ENCODE data around the gene LAMA3. TPM values are rescaled to one million over a fixed set of nuclear protein-coding genes. Genes with fewer than 3 reads are reported as not detected.

The LAMA3 gene
- total and polyA plus RNA-seq, 2 of the 13 experiments (the other 11 are each of a cell fraction or from before 2014, with no cell fraction given): 0.45 to 2.2 TPM

DNA sequence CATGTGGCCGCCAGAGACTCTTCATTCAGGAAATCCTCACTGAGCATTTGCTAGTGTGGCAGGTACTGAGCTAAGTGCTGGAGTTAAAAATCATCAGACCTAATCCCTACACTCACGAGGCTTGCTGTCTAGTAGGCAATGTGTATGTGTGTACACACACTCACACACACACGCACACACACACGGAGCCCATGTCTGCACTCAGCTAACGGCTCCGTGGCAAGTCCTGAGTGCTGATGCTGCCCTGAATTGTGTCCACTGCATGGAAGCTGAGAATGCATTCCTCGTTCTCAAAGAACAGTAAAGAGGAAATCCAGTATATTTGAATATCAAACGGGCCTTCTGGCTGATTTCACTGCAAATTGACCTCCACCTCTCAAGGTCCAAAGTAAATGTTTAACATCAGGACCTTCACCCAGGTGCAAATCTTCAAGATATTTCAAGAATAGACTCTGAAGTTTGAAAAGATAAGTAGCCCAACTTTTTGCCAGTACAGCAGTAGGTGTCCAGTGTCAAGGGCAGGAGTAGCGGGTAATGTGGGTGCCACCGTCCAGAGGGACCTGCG, 189.2 kb downstream of the LAMA3 start (continued):
- TF ChIP-seq, protein P1, sequence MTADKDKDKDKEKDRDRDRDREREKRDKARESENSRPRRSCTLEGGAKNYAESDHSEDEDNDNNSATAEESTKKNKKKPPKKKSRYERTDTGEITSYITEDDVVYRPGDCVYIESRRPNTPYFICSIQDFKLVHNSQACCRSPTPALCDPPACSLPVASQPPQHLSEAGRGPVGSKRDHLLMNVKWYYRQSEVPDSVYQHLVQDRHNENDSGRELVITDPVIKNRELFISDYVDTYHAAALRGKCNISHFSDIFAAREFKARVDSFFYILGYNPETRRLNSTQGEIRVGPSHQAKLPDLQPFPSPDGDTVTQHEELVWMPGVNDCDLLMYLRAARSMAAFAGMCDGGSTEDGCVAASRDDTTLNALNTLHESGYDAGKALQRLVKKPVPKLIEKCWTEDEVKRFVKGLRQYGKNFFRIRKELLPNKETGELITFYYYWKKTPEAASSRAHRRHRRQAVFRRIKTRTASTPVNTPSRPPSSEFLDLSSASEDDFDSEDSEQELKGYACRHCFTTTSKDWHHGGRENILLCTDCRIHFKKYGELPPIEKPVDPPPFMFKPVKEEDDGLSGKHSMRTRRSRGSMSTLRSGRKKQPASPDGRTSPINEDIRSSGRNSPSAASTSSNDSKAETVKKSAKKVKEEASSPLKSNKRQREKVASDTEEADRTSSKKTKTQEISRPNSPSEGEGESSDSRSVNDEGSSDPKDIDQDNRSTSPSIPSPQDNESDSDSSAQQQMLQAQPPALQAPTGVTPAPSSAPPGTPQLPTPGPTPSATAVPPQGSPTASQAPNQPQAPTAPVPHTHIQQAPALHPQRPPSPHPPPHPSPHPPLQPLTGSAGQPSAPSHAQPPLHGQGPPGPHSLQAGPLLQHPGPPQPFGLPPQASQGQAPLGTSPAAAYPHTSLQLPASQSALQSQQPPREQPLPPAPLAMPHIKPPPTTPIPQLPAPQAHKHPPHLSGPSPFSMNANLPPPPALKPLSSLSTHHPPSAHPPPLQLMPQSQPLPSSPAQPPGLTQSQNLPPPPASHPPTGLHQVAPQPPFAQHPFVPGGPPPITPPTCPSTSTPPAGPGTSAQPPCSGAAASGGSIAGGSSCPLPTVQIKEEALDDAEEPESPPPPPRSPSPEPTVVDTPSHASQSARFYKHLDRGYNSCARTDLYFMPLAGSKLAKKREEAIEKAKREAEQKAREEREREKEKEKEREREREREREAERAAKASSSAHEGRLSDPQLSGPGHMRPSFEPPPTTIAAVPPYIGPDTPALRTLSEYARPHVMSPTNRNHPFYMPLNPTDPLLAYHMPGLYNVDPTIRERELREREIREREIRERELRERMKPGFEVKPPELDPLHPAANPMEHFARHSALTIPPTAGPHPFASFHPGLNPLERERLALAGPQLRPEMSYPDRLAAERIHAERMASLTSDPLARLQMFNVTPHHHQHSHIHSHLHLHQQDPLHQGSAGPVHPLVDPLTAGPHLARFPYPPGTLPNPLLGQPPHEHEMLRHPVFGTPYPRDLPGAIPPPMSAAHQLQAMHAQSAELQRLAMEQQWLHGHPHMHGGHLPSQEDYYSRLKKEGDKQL (CRISPR knock-in tag; IDR thresholded peaks at IDR 0.05; ENCODE audit: low read depth): no peak
- no peak for TF ChIP-seq U2AF1 (optimal IDR thresholded peaks at IDR 0.05; ENCODE audit: low read depth, low read length)
- TF ChIP-seq ZFYVE20 (CRISPR knock-in tag; IDR thresholded peaks at IDR 0.05; ENCODE audit: borderline replicate concordance, low read depth): no peak
- TF ChIP-seq MTF1 (CRISPR knock-in tag; IDR thresholded peaks at IDR 0.05): no peak
- no peak for TF ChIP-seq CENPT (CRISPR knock-in tag; IDR thresholded peaks at IDR 0.05; ENCODE audit: low read depth)
- TF ChIP-seq, protein P2, sequence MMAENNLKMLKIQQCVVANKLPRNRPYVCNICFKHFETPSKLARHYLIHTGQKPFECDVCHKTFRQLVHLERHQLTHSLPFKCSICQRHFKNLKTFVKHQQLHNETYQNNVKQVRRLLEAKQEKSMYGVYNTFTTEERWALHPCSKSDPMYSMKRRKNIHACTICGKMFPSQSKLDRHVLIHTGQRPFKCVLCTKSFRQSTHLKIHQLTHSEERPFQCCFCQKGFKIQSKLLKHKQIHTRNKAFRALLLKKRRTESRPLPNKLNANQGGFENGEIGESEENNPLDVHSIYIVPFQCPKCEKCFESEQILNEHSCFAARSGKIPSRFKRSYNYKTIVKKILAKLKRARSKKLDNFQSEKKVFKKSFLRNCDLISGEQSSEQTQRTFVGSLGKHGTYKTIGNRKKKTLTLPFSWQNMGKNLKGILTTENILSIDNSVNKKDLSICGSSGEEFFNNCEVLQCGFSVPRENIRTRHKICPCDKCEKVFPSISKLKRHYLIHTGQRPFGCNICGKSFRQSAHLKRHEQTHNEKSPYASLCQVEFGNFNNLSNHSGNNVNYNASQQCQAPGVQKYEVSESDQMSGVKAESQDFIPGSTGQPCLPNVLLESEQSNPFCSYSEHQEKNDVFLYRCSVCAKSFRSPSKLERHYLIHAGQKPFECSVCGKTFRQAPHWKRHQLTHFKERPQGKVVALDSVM (CRISPR knock-in tag; IDR thresholded peaks at IDR 0.05): no peak
- TF ChIP-seq ZNF224 (CRISPR knock-in tag; IDR thresholded peaks at IDR 0.05): no peak
- TF ChIP-seq ZNF24 (IDR thresholded peaks at IDR 0.05): no peak
- no peak for TF ChIP-seq ZBTB38 (CRISPR knock-in tag; IDR thresholded peaks at IDR 0.05)
- TF ChIP-seq KMT2B (CRISPR knock-in tag; IDR thresholded peaks at IDR 0.05): no peak
- TF ChIP-seq, protein P3, sequence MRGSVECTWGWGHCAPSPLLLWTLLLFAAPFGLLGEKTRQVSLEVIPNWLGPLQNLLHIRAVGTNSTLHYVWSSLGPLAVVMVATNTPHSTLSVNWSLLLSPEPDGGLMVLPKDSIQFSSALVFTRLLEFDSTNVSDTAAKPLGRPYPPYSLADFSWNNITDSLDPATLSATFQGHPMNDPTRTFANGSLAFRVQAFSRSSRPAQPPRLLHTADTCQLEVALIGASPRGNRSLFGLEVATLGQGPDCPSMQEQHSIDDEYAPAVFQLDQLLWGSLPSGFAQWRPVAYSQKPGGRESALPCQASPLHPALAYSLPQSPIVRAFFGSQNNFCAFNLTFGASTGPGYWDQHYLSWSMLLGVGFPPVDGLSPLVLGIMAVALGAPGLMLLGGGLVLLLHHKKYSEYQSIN (CRISPR knock-in tag; IDR thresholded peaks at IDR 0.05; ENCODE audit: borderline replicate concordance): no peak
